IMR-90 (cell line): ENCODE data around the gene BCL11B. TPM values are rescaled to one million over a fixed set of nuclear protein-coding genes. Genes with fewer than 3 reads are reported as not detected.

ENCODE experiments used
- ATAC-seq: fragments of 200-7000 bp; cut with Tn5 transposase; 2 replicates; pipeline ENCODE4 v1.9.1; 2020; ENCODE audit warnings: low read depth, mild to moderate bottlenecking, moderate library complexity
- BruUV-seq: library from RNA; stranded (reverse); fragments of 400-500 nt; replicated peaks from 2 replicates; lab custom pipeline; 2021; lab: Mats Ljungman, UMichigan
- CTCF ChIA-PET: fragments of 300-600 bp; formaldehyde crosslinking; extraction: SDS; loops from one replicate; lab custom pipeline; 2021; ENCODE audit warnings: antibody characterized with exemption; lab: Yijun Ruan, JAX
- POLR2A ChIA-PET: fragments of 300-600 bp; sonication (Branson Sonifier 250); formaldehyde crosslinking; loops from one replicate; lab custom pipeline; 2022; ENCODE audit warnings: antibody characterized with exemption; ENCODE audit not compliant: unreplicated experiment; lab: Charles Lee
- DNase-seq: peaks from one replicate; pipeline ENCODE4 v3.0.0; 2013
- H2AFZ ChIP-seq: replicated peaks from 2 replicates; pipeline ENCODE3; 2013; ENCODE audit warnings: low read length, mild to moderate bottlenecking; ENCODE audit not compliant: poor library complexity
- H2AK5ac ChIP-seq: 2 replicates; pipeline ENCODE4 v1.6.1; 2013; ENCODE audit warnings: low read depth, low read length, inconsistent platforms
- H2AK9ac ChIP-seq: replicated peaks from 2 replicates; pipeline ENCODE3; 2013; ENCODE audit warnings: mild to moderate bottlenecking, low read depth, low read length, moderate library complexity; ENCODE audit not compliant: poor library complexity
- H2BK120ac ChIP-seq: 2 replicates; pipeline ENCODE4 v1.6.1; 2013; ENCODE audit warnings: low read depth, low read length, inconsistent platforms
- H2BK15ac ChIP-seq: 3 replicates; pipeline ENCODE4 v1.6.1; 2013; ENCODE audit warnings: low read depth, low read length, inconsistent platforms
- H2BK20ac ChIP-seq: 2 replicates; pipeline ENCODE4 v1.6.1; 2013; ENCODE audit warnings: low read depth, mild to moderate bottlenecking, inconsistent platforms, low read length, moderate library complexity
- H2BK5ac ChIP-seq: 2 replicates; pipeline ENCODE4 v1.6.1; 2013; ENCODE audit warnings: mild to moderate bottlenecking, low read depth, low read length, inconsistent platforms; ENCODE audit not compliant: poor library complexity, severe bottlenecking
- H3K14ac ChIP-seq: replicated peaks from 2 replicates; pipeline ENCODE4 v1.6.1; 2013; ENCODE audit warnings: low read depth, low read length, inconsistent platforms
- H3K18ac ChIP-seq: 2 replicates; pipeline ENCODE4 v1.6.1; 2013; ENCODE audit warnings: low read depth, low read length, control low read depth
- H3K23ac ChIP-seq: 2 replicates; pipeline ENCODE4 v1.6.1; 2013; ENCODE audit warnings: low read depth, low read length, inconsistent platforms
- H3K27ac ChIP-seq: 2 replicates; pipeline ENCODE4 v1.5.1; 2013; ENCODE audit warnings: mild to moderate bottlenecking, control low read depth, low read length; ENCODE audit not compliant: insufficient read depth
- H3K27me3 ChIP-seq: 2 replicates; pipeline ENCODE4 v1.6.1; 2013; ENCODE audit warnings: low read length; ENCODE audit not compliant: control insufficient read depth, insufficient read depth
- H3K36me3 ChIP-seq: 2 replicates; pipeline ENCODE4 v1.6.1; 2013; ENCODE audit warnings: low read length, mixed read lengths; ENCODE audit not compliant: control insufficient read depth, insufficient read depth
- H3K4ac ChIP-seq: 2 replicates; pipeline ENCODE4 v1.6.1; 2013; ENCODE audit warnings: low read depth, low read length, inconsistent platforms
- H3K4me1 ChIP-seq: 2 replicates; pipeline ENCODE4 v1.6.1; 2013; ENCODE audit warnings: low read length, mixed read lengths; ENCODE audit not compliant: control insufficient read depth, insufficient read depth
- H3K4me2 ChIP-seq: 2 replicates; pipeline ENCODE4 v1.6.1; 2013; ENCODE audit warnings: low read depth, mild to moderate bottlenecking, control low read depth, low read length, moderate library complexity
- H3K4me3 ChIP-seq: 2 replicates; pipeline ENCODE4 v1.5.1; 2013; ENCODE audit warnings: low read depth, mild to moderate bottlenecking, control low read depth, low read length, moderate library complexity; ENCODE audit not compliant: insufficient read depth
- H3K56ac ChIP-seq: 2 replicates; pipeline ENCODE4 v1.6.1; 2013; ENCODE audit warnings: low read length, inconsistent platforms; ENCODE audit not compliant: insufficient read depth; ENCODE audit errors: extremely low read depth
- H3K79me1 ChIP-seq, 2 experiments: 2 replicates each; pipeline ENCODE4 v1.6.1; 2013; ENCODE audit warnings: low read length in 2 of 2, inconsistent platforms in 1 of 2, low read depth in 1 of 2
- H3K9ac ChIP-seq: 2 replicates; pipeline ENCODE4 v1.6.1; 2013; ENCODE audit warnings: low read depth, low read length, control low read depth
- H3K9me1 ChIP-seq: 2 replicates; pipeline ENCODE4 v1.6.1; 2013; ENCODE audit warnings: low read length, inconsistent platforms; ENCODE audit not compliant: insufficient read depth
- H3K9me3 ChIP-seq: 2 replicates; pipeline ENCODE4 v1.6.1; 2013; ENCODE audit warnings: low read length; ENCODE audit not compliant: control insufficient read depth, insufficient read depth
- H4K20me1 ChIP-seq: 2 replicates; pipeline ENCODE4 v1.6.1; 2013; ENCODE audit warnings: low read length, inconsistent platforms; ENCODE audit not compliant: insufficient read depth
- H4K5ac ChIP-seq: 2 replicates; pipeline ENCODE4 v1.6.1; 2013; ENCODE audit warnings: mild to moderate bottlenecking, low read depth, low read length, control low read depth
- H4K8ac ChIP-seq, 2 experiments: 2 replicates each; pipeline ENCODE4 v1.6.1; 2013; ENCODE audit warnings: low read depth in 2 of 2, low read length in 2 of 2, control low read depth in 1 of 2, inconsistent platforms in 1 of 2
- H4K91ac ChIP-seq: 2 replicates; pipeline ENCODE4 v1.6.1; 2013; ENCODE audit warnings: low read depth, low read length, inconsistent platforms; ENCODE audit not compliant: insufficient read depth
- FOS ChIP-seq: fragments of 150-350 bp; IDR thresholded peaks from 2 replicates; pipeline ENCODE4 v1.6.1; 2016; ENCODE audit warnings: low read depth, low read length
- SMC3 ChIP-seq: fragments of 150-350 bp; IDR thresholded peaks from 2 replicates; pipeline ENCODE4 v1.6.1; 2016; ENCODE audit warnings: low read depth, mild to moderate bottlenecking, antibody characterized with exemption, low read length, moderate library complexity
- WGBS, 2 experiments: methylation state at CpG; one replicate each; pipeline versions ENCODE4 v1.1.5 to v1.1.7; 2013; ENCODE audit warnings: missing lambda C conversion rate in 2 of 2; ENCODE audit not compliant: insufficient read length in 1 of 2; ENCODE audit errors: extremely low coverage in 2 of 2; 5-methylcytosine and 5-hydroxymethylcytosine counted together
- dilution Hi-C: fragments of 300-500 bp; cut with HindIII; formaldehyde crosslinking; loops from one replicate; pipeline ENCODE4 v1.14.3; 2018; ENCODE audit warnings: low sequenced_read_pairs; ENCODE audit not compliant: unreplicated experiment
- in situ Hi-C: fragments of 300-500 bp; cut with MboI; formaldehyde crosslinking; loops from 3 replicates; pipeline ENCODE4 v1.14.3; 2019; ENCODE audit warnings: low sequenced_read_pairs, inconsistent platforms, mixed read lengths
- intact Hi-C: fragments of 100-400 bp; cut with micrococcal nuclease; formaldehyde crosslinking; loops from 2 replicates; pipeline ENCODE4 v1.10.0; 2022
- polyA plus RNA-seq, 3 experiments: library from polyadenylated mRNA; depleted of rRNA; stranded (reverse); fragments of >200 nt; gene quantifications; 2 replicates each; pipeline ENCODE4 v1.2.3, GENCODE V29; 2012; ENCODE audit warnings: low replicate concordance in 1 of 3
- total RNA-seq: library from RNA; depleted of rRNA; stranded (reverse); fragments of >200 nt; gene quantifications from 2 replicates; pipeline ENCODE4 v1.2.3, GENCODE V29; 2012
- TF ChIP-seq, protein P1 (sequence below): conservative IDR thresholded peaks from 2 replicates; pipeline ENCODE4 v1.5.1; 2012; ENCODE audit warnings: mild to moderate bottlenecking, low read depth, low read length, improper control_type of control experiment

BCL11B gene
- total and polyA plus RNA-seq, 2 of the 4 experiments (the other 2 are of a cell fraction): under 0.01 TPM; not detected in 1

- no peak for DNase-seq
- Histone ChIP-seq H4K20me1 (no peaks in the 10 kb centered on the region), H2BK15ac (no peak overlapping the region), H3K4me2 (no peak overlapping the region), H3K56ac (no peak overlapping the region), H3K18ac (no peak overlapping the region), H2AK5ac (no peak overlapping the region), H4K8ac (no peak overlapping the region), H3K79me1 (no peaks in the 10 kb centered on the region), H2BK20ac (no peak overlapping the region), H3K14ac (no peak overlapping the region), H2BK5ac (no peak overlapping the region), H3K36me3 (no peaks in the 10 kb centered on the region), H3K4me1 (no peaks in the 10 kb centered on the region), H3K4ac (no peak overlapping the region), H3K9me3 (peaks cover 26% of the 10 kb centered on the region; the same call in 1 of the 2 replicates), H3K9ac (no peak overlapping the region), H2AFZ (no peak overlapping the region), H4K5ac (no peak overlapping the region), H4K91ac (no peak overlapping the region), H3K27ac (no peak overlapping the region), H3K9me1 (no peaks in the 10 kb centered on the region), H3K4me3 (no peak overlapping the region), H2AK9ac (no peak overlapping the region), H3K23ac (no peak overlapping the region), H2BK120ac (no peak overlapping the region), H3K27me3 (no peaks in the 10 kb centered on the region)
- dilution Hi-C loops (no loop called here), in situ Hi-C loops (no loop called here), intact Hi-C loops (no loop called here)
- 49% methylated on average over 9 of the region's 38 CpGs; no CpG with 5 or more reads in 1 of the 2 experiments for whole genome bisulfite sequencing, 2 experiments
- no TSS peak for BruUV-seq
- ATAC-seq: no peak
- POLR2A ChIA-PET: no interaction called here
- CTCF ChIA-PET: no interaction called here
- TF ChIP-seq, protein P1, sequence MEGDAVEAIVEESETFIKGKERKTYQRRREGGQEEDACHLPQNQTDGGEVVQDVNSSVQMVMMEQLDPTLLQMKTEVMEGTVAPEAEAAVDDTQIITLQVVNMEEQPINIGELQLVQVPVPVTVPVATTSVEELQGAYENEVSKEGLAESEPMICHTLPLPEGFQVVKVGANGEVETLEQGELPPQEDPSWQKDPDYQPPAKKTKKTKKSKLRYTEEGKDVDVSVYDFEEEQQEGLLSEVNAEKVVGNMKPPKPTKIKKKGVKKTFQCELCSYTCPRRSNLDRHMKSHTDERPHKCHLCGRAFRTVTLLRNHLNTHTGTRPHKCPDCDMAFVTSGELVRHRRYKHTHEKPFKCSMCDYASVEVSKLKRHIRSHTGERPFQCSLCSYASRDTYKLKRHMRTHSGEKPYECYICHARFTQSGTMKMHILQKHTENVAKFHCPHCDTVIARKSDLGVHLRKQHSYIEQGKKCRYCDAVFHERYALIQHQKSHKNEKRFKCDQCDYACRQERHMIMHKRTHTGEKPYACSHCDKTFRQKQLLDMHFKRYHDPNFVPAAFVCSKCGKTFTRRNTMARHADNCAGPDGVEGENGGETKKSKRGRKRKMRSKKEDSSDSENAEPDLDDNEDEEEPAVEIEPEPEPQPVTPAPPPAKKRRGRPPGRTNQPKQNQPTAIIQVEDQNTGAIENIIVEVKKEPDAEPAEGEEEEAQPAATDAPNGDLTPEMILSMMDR: no peak
- no peak for TF ChIP-seq SMC3
- TF ChIP-seq FOS: no peak
Measured at GRCh38 chr14:99231161-99231849, 40.7 kb downstream of the BCL11B start.
